Keratinocyte (primary cell): ENCODE data around the gene GRK3. TPM values are rescaled to one million over a fixed set of nuclear protein-coding genes. Genes with fewer than 3 reads are reported as not detected.

Experiments used
- DNase-seq: peaks from one replicate; pipeline ENCODE4 v3.0.0-alpha.2; 2011; ENCODE audit warnings: low read depth, missing footprints, low spot score
- FAIRE-seq: peaks from 2 replicates; lab custom pipeline; 2011; peaks lifted over from hg19 to GRCh38; lab: Jason Lieb, UNC
- H2AFZ ChIP-seq: 2 replicates; pipeline ENCODE4 v1.6.0; 2012; ENCODE audit warnings: low read length, control low read depth, inconsistent platforms; ENCODE audit not compliant: control insufficient read depth
- H3K27ac ChIP-seq: 2 replicates; pipeline ENCODE4 v1.5.1; 2011; ENCODE audit warnings: low read length; ENCODE audit not compliant: control insufficient read depth, insufficient read depth
- H3K27me3 ChIP-seq: 3 replicates; pipeline ENCODE4 v1.6.0; 2011; ENCODE audit warnings: low read length; ENCODE audit not compliant: control insufficient read depth, insufficient read depth; ENCODE audit errors: extremely low read depth
- H3K36me3 ChIP-seq, 2 experiments: 2 replicates in 1 of 2; 3 replicates in 1 of 2; pipeline ENCODE4 v1.5.1; 2011; ENCODE audit warnings: low read length in 2 of 2, mild to moderate bottlenecking in 1 of 2; ENCODE audit not compliant: control insufficient read depth in 2 of 2, insufficient read depth in 2 of 2; ENCODE audit errors: extremely low read depth in 1 of 2
- H3K4me1 ChIP-seq: 3 replicates; pipeline ENCODE4 v1.5.1; 2011; ENCODE audit warnings: low read length; ENCODE audit not compliant: control insufficient read depth, insufficient read depth; ENCODE audit errors: extremely low read depth
- H3K4me2 ChIP-seq: 3 replicates; pipeline ENCODE4 v1.6.0; 2011; ENCODE audit warnings: low read depth, low read length; ENCODE audit not compliant: control insufficient read depth, insufficient read depth; ENCODE audit errors: extremely low read depth
- H3K4me3 ChIP-seq, 3 experiments: fragments of 200-600 bp in 1 of 3; sonication (generic) in 1 of 3; 2 replicates in 2 of 3; 3 replicates in 1 of 3; pipeline ENCODE4 v1.5.1; 2011 to 2016; ENCODE audit warnings: low read length in 3 of 3, mild to moderate bottlenecking in 3 of 3, control low read depth in 2 of 3, inconsistent platforms in 1 of 3, low read depth in 1 of 3, mixed read lengths in 1 of 3, mixed run types in 1 of 3, moderate library complexity in 1 of 3; ENCODE audit not compliant: control insufficient read depth in 2 of 3, insufficient read depth in 2 of 3; ENCODE audit errors: extremely low read depth in 1 of 3
- H3K79me2 ChIP-seq: 2 replicates; pipeline ENCODE4 v1.6.0; 2012; ENCODE audit warnings: low read length; ENCODE audit not compliant: control insufficient read depth, insufficient read depth
- H3K9ac ChIP-seq: 3 replicates; pipeline ENCODE4 v1.6.0; 2011; ENCODE audit warnings: low read length; ENCODE audit not compliant: control insufficient read depth, insufficient read depth; ENCODE audit errors: extremely low read depth
- H3K9me1 ChIP-seq: 3 replicates; pipeline ENCODE4 v1.6.0; 2011; ENCODE audit warnings: low read length; ENCODE audit not compliant: control insufficient read depth, insufficient read depth; ENCODE audit errors: extremely low read depth
- H3K9me3 ChIP-seq: 2 replicates; pipeline ENCODE4 v1.5.1; 2012; ENCODE audit warnings: low read depth, low read length; ENCODE audit not compliant: control insufficient read depth
- H4K20me1 ChIP-seq: 3 replicates; pipeline ENCODE4 v1.6.0; 2011; ENCODE audit warnings: low read length; ENCODE audit not compliant: control insufficient read depth, insufficient read depth; ENCODE audit errors: extremely low read depth
- EZH2 ChIP-seq: IDR thresholded peaks from one replicate; pipeline ENCODE4 v1.6.1; 2012; ENCODE audit warnings: inconsistent platforms, mild to moderate bottlenecking, low read length, moderate library complexity
- dilution Hi-C: fragments of 300-500 bp; cut with MboI; formaldehyde crosslinking; loops from one replicate; pipeline ENCODE4 v1.7.0; 2020; ENCODE audit warnings: low sequenced_read_pairs; ENCODE audit not compliant: extremely low pct_ligation_motif_present
- polyA plus RNA-seq, 5 experiments: library from polyadenylated mRNA; depleted of rRNA in 3 of 5; stranded (reverse) in 3 of 5; stranded (forward) in 1 of 5; unstranded in 1 of 5; fragments of >200 nt; gene quantifications; 1 replicate in 1 of 5; 2 replicates in 3 of 5; 3 replicates in 1 of 5; pipeline versions ENCODE4 v1.2.1 to v1.2.3, GENCODE V29; 2011 to 2012; ENCODE audit warnings: missing spikeins in 2 of 5, low read depth in 1 of 5, low replicate concordance in 1 of 5
- TF ChIP-seq, protein P1 (sequence below), 3 experiments: IDR thresholded peaks in 1 of 3; conservative IDR thresholded peaks in 1 of 3; optimal IDR thresholded peaks in 1 of 3; 2 replicates in 2 of 3; 3 replicates in 1 of 3; pipeline versions ENCODE3 to v1.5.1; 2011; ENCODE audit warnings: low read length in 3 of 3, mild to moderate bottlenecking in 3 of 3, moderate library complexity in 2 of 3, control low read depth in 1 of 3, inconsistent platforms in 1 of 3; ENCODE audit not compliant: insufficient read depth in 2 of 3; ENCODE audit errors: extremely low read depth in 1 of 3

GRK3 gene
- polyA plus RNA-seq, 1 donor (not counting 4 experiments of a cell fraction or from before 2014, with no cell fraction given): 8.1 TPM

DNA sequence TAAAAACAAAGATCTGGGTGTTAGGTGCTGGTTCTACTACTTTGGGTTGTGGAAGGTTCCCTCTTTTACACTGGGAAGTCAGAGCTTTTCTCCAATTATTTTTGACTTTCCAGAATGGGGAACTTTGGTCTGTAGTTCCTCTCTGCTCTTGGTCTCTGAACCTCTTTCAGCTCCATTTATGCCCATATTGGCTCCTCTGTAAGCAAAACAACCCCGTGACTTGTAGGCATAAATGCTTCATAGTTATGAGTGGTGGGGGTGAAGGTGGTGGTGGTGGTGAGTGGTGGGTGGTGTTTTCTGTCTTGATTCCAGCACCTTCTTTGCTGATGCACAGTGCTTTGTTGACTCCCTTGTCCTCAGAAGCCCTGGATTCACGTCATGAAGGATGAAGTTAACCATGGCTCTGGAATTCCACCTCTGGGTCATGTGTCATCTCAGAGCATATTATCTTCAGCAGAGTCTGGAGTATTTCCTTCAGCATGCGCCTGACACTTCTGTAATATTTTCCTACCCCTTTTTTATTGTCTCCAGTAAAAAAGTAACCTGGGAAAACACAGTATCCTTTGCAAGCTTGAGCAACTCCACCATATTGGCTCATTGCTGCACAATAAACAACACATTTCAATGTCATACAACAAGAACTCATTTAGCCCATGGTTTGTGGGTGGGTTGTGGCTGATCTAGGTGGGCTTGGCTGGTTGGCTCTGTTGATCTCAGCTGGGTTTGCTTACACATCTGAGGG lies 24.1 kb upstream of the GRK3 start:
- no peak for FAIRE-seq

DNA sequence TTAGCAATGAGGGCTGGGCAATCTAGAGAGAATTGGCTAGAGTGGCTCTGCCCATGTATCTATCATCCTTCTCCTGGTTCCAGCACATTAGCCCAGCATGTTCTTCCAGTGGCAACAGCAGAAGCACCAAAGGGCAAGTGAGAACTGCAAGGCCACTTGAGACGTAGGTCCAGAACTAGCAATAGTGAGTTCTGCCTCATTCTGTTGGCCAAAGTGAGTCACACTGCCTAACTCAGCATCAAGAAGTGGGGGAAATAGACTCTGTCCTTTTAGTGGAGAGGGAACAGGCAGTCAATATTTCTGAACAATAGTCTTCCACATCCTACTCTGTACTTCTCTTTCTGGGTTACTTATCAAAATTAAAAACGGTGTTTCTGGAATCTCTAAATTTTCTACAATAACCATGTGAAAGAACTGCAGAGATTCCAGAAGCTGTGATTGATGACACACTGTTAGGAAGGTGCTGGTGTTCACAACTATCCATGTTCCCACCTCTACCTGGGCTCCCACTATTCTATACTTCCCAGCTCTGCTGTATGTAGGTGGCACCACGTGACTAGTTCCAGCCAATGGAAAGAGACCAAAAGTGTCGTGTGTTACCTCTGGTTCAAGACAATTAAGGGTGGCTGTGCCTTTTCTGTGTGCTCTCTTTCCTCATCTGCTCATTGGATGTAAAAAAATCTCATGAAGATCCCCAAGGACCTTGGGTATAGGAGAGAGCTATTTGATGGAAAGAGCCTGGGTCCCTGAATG lies 23.4 kb upstream of the GRK3 start:
- no peak overlapping the region for H2AFZ ChIP-seq
- FAIRE-seq: no peak
- dilution Hi-C loops: no loop called here

More for the DNA sequence above, 24.1 kb upstream of the GRK3 start:
- Histone ChIP-seq H3K4me3 (no peak overlapping the region), H4K20me1 (no peaks in the 10 kb centered on the region), H3K9ac (no peak overlapping the region), H3K79me2 (no peaks in the 10 kb centered on the region), H3K27me3 (no peaks in the 10 kb centered on the region), H3K27ac (no peak overlapping the region), H2AFZ (no peak overlapping the region), H3K36me3 (no peaks in the 10 kb centered on the region), H3K4me1 (no peaks in the 10 kb centered on the region), H3K4me2 (no peak overlapping the region), H3K9me1 (no peaks in the 10 kb centered on the region), H3K9me3 (no peaks in the 10 kb centered on the region)
- dilution Hi-C loops: no loop called here
- TF ChIP-seq, protein P1, sequence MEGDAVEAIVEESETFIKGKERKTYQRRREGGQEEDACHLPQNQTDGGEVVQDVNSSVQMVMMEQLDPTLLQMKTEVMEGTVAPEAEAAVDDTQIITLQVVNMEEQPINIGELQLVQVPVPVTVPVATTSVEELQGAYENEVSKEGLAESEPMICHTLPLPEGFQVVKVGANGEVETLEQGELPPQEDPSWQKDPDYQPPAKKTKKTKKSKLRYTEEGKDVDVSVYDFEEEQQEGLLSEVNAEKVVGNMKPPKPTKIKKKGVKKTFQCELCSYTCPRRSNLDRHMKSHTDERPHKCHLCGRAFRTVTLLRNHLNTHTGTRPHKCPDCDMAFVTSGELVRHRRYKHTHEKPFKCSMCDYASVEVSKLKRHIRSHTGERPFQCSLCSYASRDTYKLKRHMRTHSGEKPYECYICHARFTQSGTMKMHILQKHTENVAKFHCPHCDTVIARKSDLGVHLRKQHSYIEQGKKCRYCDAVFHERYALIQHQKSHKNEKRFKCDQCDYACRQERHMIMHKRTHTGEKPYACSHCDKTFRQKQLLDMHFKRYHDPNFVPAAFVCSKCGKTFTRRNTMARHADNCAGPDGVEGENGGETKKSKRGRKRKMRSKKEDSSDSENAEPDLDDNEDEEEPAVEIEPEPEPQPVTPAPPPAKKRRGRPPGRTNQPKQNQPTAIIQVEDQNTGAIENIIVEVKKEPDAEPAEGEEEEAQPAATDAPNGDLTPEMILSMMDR (optimal IDR thresholded peaks at IDR 0.05 in 1 of 3, IDR thresholded peaks at IDR 0.05 in 1 of 3, conservative IDR thresholded peaks at IDR 0.05 in 1 of 3; ENCODE audit: extremely low read depth in 1 of 3, insufficient read depth in 2 of 3, low read length in 3 of 3): no peak
- TF ChIP-seq EZH2: no peak
- no peak for DNase-seq

More for the DNA sequence above, 23.4 kb upstream of the GRK3 start:
- Histone ChIP-seq H3K4me1 (no peaks in the 10 kb centered on the region), H3K79me2 (no peaks in the 10 kb centered on the region), H3K9ac (no peak overlapping the region), H3K4me2 (no peak overlapping the region), H3K4me3 (no peak overlapping the region), H3K9me3 (no peaks in the 10 kb centered on the region), H3K27me3 (no peaks in the 10 kb centered on the region), H3K27ac (no peak overlapping the region), H3K9me1 (no peaks in the 10 kb centered on the region), H4K20me1 (no peaks in the 10 kb centered on the region), H3K36me3 (no peaks in the 10 kb centered on the region)
- TF ChIP-seq, protein P1 (optimal IDR thresholded peaks at IDR 0.05 in 1 of 3, IDR thresholded peaks at IDR 0.05 in 1 of 3, conservative IDR thresholded peaks at IDR 0.05 in 1 of 3; ENCODE audit: extremely low read depth in 1 of 3, insufficient read depth in 2 of 3, low read length in 3 of 3): no peak
- TF ChIP-seq EZH2: no peak
- no peak for DNase-seq
